HepG2 (cell line): ENCODE results near the gene ABI3. TPM values are rescaled to one million over a fixed set of nuclear protein-coding genes. Genes with fewer than 3 reads are reported as not detected.

Source experiments
- ATAC-seq: fragments of 200-7000 bp; cut with Tn5 transposase; 3 replicates; pipeline ENCODE4 v1.9.1; 2020; ENCODE audit warnings: mild to moderate bottlenecking, moderate library complexity
- BruUV-seq: library from RNA; stranded (reverse); fragments of 400-500 nt; replicated peaks from 2 replicates; lab custom pipeline; 2021; lab: Mats Ljungman, UMichigan
- CTCF ChIA-PET: fragments of 300-600 bp; formaldehyde crosslinking; extraction: SDS; loops from one replicate; lab custom pipeline; 2021; ENCODE audit warnings: low total read pairs, inconsistent platforms, low intra/inter-chr PET ratio; lab: Yijun Ruan, JAX
- POLR2A ChIA-PET: fragments of 350-600 bp; sonication (Branson Sonifier 250); formaldehyde crosslinking; loops from one replicate; lab custom pipeline; 2020; ENCODE audit warnings: antibody characterized with exemption, inconsistent platforms; lab: Yijun Ruan, JAX
- DNase-seq: peaks from one replicate; pipeline ENCODE4 v3.0.0-alpha.2; 2015; ENCODE audit warnings: low spot score
- FAIRE-seq: peaks from 3 replicates; lab custom pipeline; 2011; peaks lifted over from hg19 to GRCh38; lab: Jason Lieb, UNC
- H2AFZ ChIP-seq: one replicate; pipeline ENCODE4 v1.6.1; 2011; ENCODE audit warnings: low read length, inconsistent platforms
- H3K27ac ChIP-seq: fragments of 300-600 bp; 3 replicates; pipeline ENCODE4 v1.8.0; 2011; ENCODE audit warnings: mixed run types, mild to moderate bottlenecking, mixed read lengths, low read length, inconsistent platforms; ENCODE audit not compliant: insufficient read depth; ENCODE audit errors: extremely low read length
- H3K27me3 ChIP-seq, 2 experiments: fragments of 200-600 bp in 1 of 2; 2 replicates in 1 of 2; 3 replicates in 1 of 2; pipeline versions ENCODE4 v1.6.0 to v1.8.0; 2011; ENCODE audit warnings: low read length in 2 of 2, mild to moderate bottlenecking in 2 of 2, moderate library complexity in 2 of 2, inconsistent platforms in 1 of 2; ENCODE audit not compliant: insufficient read depth in 2 of 2, control insufficient read depth in 1 of 2
- H3K36me3 ChIP-seq, 2 experiments: fragments of 200-600 bp in 1 of 2; replicated peaks in 1 of 2; 2 replicates in 1 of 2; 3 replicates in 1 of 2; pipeline versions ENCODE4 v1.5.1 to v1.8.0; 2011; ENCODE audit warnings: low read length in 2 of 2, inconsistent platforms in 1 of 2; ENCODE audit not compliant: insufficient read depth in 2 of 2, control insufficient read depth in 1 of 2
- H3K4me1 ChIP-seq: 2 replicates; pipeline ENCODE4 v1.5.1; 2012; ENCODE audit warnings: low read length, inconsistent platforms; ENCODE audit not compliant: insufficient read depth
- H3K4me2 ChIP-seq: 2 replicates; pipeline ENCODE4 v1.6.0; 2011; ENCODE audit warnings: low read depth, low read length, inconsistent platforms
- H3K4me3 ChIP-seq, 3 experiments: fragments of 200-600 bp in 1 of 3; sonication (generic), shearing (Covaris generic) in 1 of 3; replicated peaks in 1 of 3; 2 replicates each; pipeline ENCODE4 v1.5.1; 2011 to 2016; ENCODE audit warnings: low read length in 3 of 3, inconsistent platforms in 2 of 3, low read depth in 2 of 3, mild to moderate bottlenecking in 2 of 3, control low read depth in 1 of 3, mixed read lengths in 1 of 3; ENCODE audit not compliant: insufficient read depth in 1 of 3
- H3K79me2 ChIP-seq: one replicate; pipeline ENCODE4 v1.6.1; 2011; ENCODE audit warnings: low read length, inconsistent platforms; ENCODE audit not compliant: insufficient read depth
- H3K9ac ChIP-seq: 2 replicates; pipeline ENCODE4 v1.6.0; 2011; ENCODE audit warnings: mild to moderate bottlenecking, low read depth, low read length, inconsistent platforms; ENCODE audit not compliant: insufficient read depth
- H3K9me3 ChIP-seq: 2 replicates; pipeline ENCODE4 v1.5.1; 2012; ENCODE audit warnings: mild to moderate bottlenecking, low read length
- H4K20me1 ChIP-seq: 2 replicates; pipeline ENCODE4 v1.6.0; 2011; ENCODE audit warnings: inconsistent platforms, mild to moderate bottlenecking, low read length, moderate library complexity; ENCODE audit not compliant: insufficient read depth
- CHD2 ChIP-seq: IDR thresholded peaks from 2 replicates; pipeline ENCODE4 v1.6.1; 2011; ENCODE audit warnings: low read depth, low read length, improper control_type of control experiment
- HNRNPUL1 ChIP-seq: fragments of 200-400 bp; formaldehyde crosslinking; IDR thresholded peaks from 2 replicates; pipeline ENCODE4 v1.6.1; 2017; ENCODE audit warnings: low read depth, mild to moderate bottlenecking, low read length, moderate library complexity
- HOXA9 ChIP-seq: sonication (generic); formaldehyde crosslinking; IDR thresholded peaks from 2 replicates; pipeline ENCODE4 v1.8.1; 2022; ENCODE audit warnings: missing genetic modification reagents, mild to moderate bottlenecking, moderate library complexity, borderline replicate concordance
- KAT2B ChIP-seq: fragments of 150-350 bp; IDR thresholded peaks from 2 replicates; pipeline ENCODE4 v1.6.1; 2014; ENCODE audit warnings: low read depth, low read length, borderline replicate concordance
- KMT2B ChIP-seq: IDR thresholded peaks from 2 replicates; pipeline ENCODE4 v1.6.1; 2016; ENCODE audit warnings: missing genetic modification reagents, missing compliant biosample characterization
- MTA1 ChIP-seq: sonication (generic); formaldehyde crosslinking; IDR thresholded peaks from 2 replicates; pipeline ENCODE4 v1.4.0; 2020; ENCODE audit warnings: missing genetic modification reagents, mild to moderate bottlenecking, borderline replicate concordance
- MXI1 ChIP-seq: IDR thresholded peaks from 3 replicates; pipeline ENCODE4 v1.6.1; 2012; ENCODE audit warnings: low read depth, low read length, inconsistent platforms, borderline replicate concordance
- NFKB2 ChIP-seq: sonication (generic); formaldehyde crosslinking; IDR thresholded peaks from 2 replicates; pipeline ENCODE4 v1.4.0; 2020; ENCODE audit warnings: missing genetic modification reagents, borderline replicate concordance
- ONECUT2 ChIP-seq: sonication (generic); formaldehyde crosslinking; IDR thresholded peaks from 2 replicates; pipeline ENCODE4 v1.4.0; 2020; ENCODE audit warnings: missing genetic modification reagents
- PHF21A ChIP-seq: sonication (generic); formaldehyde crosslinking; IDR thresholded peaks from 2 replicates; pipeline ENCODE4 v1.5.0; 2020; ENCODE audit warnings: mild to moderate bottlenecking, missing genetic modification reagents
- SALL1 ChIP-seq: sonication (generic); formaldehyde crosslinking; IDR thresholded peaks from 2 replicates; pipeline ENCODE4 v1.8.0; 2022; ENCODE audit warnings: mild to moderate bottlenecking, missing genetic modification reagents
- THAP7 ChIP-seq: sonication (generic); formaldehyde crosslinking; IDR thresholded peaks from 2 replicates; pipeline ENCODE4 v1.8.1; 2023; ENCODE audit warnings: mild to moderate bottlenecking, missing genetic modification reagents
- U2AF1 ChIP-seq: fragments of 200-400 bp; formaldehyde crosslinking; optimal IDR thresholded peaks from 2 replicates; pipeline ENCODE3; 2017; ENCODE audit warnings: mild to moderate bottlenecking, low read depth, low read length
- U2AF2 ChIP-seq: fragments of 200-400 bp; formaldehyde crosslinking; IDR thresholded peaks from 2 replicates; pipeline ENCODE4 v1.6.1; 2017; ENCODE audit warnings: low read depth, mild to moderate bottlenecking, low read length
- XRCC5 ChIP-seq: fragments of 200-400 bp; formaldehyde crosslinking; optimal IDR thresholded peaks from 2 replicates; pipeline ENCODE3; 2017; ENCODE audit warnings: mild to moderate bottlenecking, low read length
- YEATS2 ChIP-seq: sonication (generic); formaldehyde crosslinking; IDR thresholded peaks from 2 replicates; pipeline ENCODE4 v1.4.0; 2020; ENCODE audit warnings: missing genetic modification reagents, borderline replicate concordance
- ZNF253 ChIP-seq: sonication (generic); formaldehyde crosslinking; IDR thresholded peaks from 2 replicates; pipeline ENCODE4 v1.8.0; 2022; ENCODE audit warnings: mild to moderate bottlenecking, missing genetic modification reagents, borderline replicate concordance
- ZNF574 ChIP-seq: sonication (generic); formaldehyde crosslinking; IDR thresholded peaks from 2 replicates; pipeline ENCODE4 v1.4.0; 2020; ENCODE audit warnings: missing genetic modification reagents
- ZNF691 ChIP-seq: sonication (generic); formaldehyde crosslinking; IDR thresholded peaks from 2 replicates; pipeline ENCODE4 v1.4.0; 2020; ENCODE audit warnings: missing genetic modification reagents, low read depth, mild to moderate bottlenecking, borderline replicate concordance
- ZNF773 ChIP-seq: sonication (generic); formaldehyde crosslinking; IDR thresholded peaks from 2 replicates; pipeline ENCODE4 v1.4.0; 2020; ENCODE audit warnings: missing genetic modification reagents, borderline replicate concordance
- WGBS: methylation state at CpG from one replicate; pipeline ENCODE4 v1.1.6; 2017; ENCODE audit warnings: low lambda C conversion rate; 5-methylcytosine and 5-hydroxymethylcytosine counted together
- in situ Hi-C: cut with HindIII; loops from 2 replicates; pipeline ENCODE4 v1.10.0; 2017; ENCODE audit warnings: low pct_unique_long_range_greater_than_20kb; ENCODE audit not compliant: extremely low pct_ligation_motif_present
- intact Hi-C: fragments of 100-400 bp; cut with micrococcal nuclease; formaldehyde crosslinking; loops from one replicate; pipeline ENCODE4 v1.10.0; 2022; ENCODE audit not compliant: unreplicated experiment
- polyA plus RNA-seq, 8 experiments: library from polyadenylated mRNA; depleted of rRNA in 3 of 8; stranded (reverse) in 7 of 8; unstranded in 1 of 8; fragments of >200 nt; fragmentation: Illumina TruSeq in 4 of 8; extraction: Trizol in 4 of 8; gene quantifications; 2 replicates each; pipeline versions ENCODE4 v1.2.1 to v1.2.3, GENCODE V29; 2011 to 2016; ENCODE audit warnings: low read depth in 4 of 8, missing spikeins in 1 of 8, mixed read lengths in 1 of 8; ENCODE audit not compliant: insufficient read depth in 1 of 8
- total RNA-seq, 5 experiments: library from RNA; depleted of rRNA; stranded (reverse); fragments of >200 nt; fragmentation: Illumina TruSeq; extraction: Trizol; gene quantifications; 2 replicates each; pipeline ENCODE4 v1.2.3, GENCODE V29; 2016; ENCODE audit warnings: low read depth in 1 of 5

ABI3 gene
- total and polyA plus RNA-seq, 2 of the 13 experiments (the other 11 are each of a cell fraction or from before 2014, with no cell fraction given): not detected

GRCh38 chr17:49195751-49196150, 14.8 kb upstream of the ABI3 start (continued):
- TF ChIP-seq XRCC5 (no peak), SALL1 (no peak), KAT2B (no peak), MXI1 (no peak)

GRCh38 chr17:49196520-49196919, 14.0 kb upstream of the ABI3 start:
- DNase-seq: no peak
- in situ Hi-C loops: no loop called here
- no peak overlapping the region for H3K4me2 ChIP-seq
- no peak overlapping the region for H2AFZ ChIP-seq
- H3K36me3 ChIP-seq: no peaks in the 10 kb centered on the region
- H3K27ac ChIP-seq: no peak overlapping the region
- TF ChIP-seq NFKB2 (CRISPR knock-in tag) (no peak), ZNF574 (CRISPR knock-in tag) (no peak), ONECUT2 (CRISPR knock-in tag) (no peak), YEATS2 (no peak), ZNF253 (CRISPR knock-in tag) (no peak), MTA1 (CRISPR knock-in tag) (no peak), KMT2B (CRISPR knock-in tag) (no peak), HOXA9 (CRISPR knock-in tag) (no peak), CHD2 (no peak), ZNF691 (CRISPR knock-in tag) (no peak), HNRNPUL1 (no peak), U2AF2 (no peak), U2AF1 (no peak), PHF21A (CRISPR knock-in tag) (no peak), THAP7 (CRISPR knock-in tag) (no peak), ZNF773 (CRISPR knock-in tag) (no peak)
- H3K9me3 ChIP-seq: no peaks in the 10 kb centered on the region
- H3K9ac ChIP-seq: no peak overlapping the region
- no peaks in the 10 kb centered on the region for H4K20me1 ChIP-seq
- no peak overlapping the region for H3K4me3 ChIP-seq
- ATAC-seq: no peak
- BruUV-seq: no TSS peak
- intact Hi-C loops: no loop called here
- 52% methylated on average over 3 of the region's 3 CpGs for WGBS
- H3K79me2 ChIP-seq: no peaks in the 10 kb centered on the region
- POLR2A ChIA-PET: no interaction called here
- CTCF ChIA-PET: no interaction called here
- FAIRE-seq: no peak
- peaks cover 1 to 14% of the 10 kb centered on the region in 2 experiments; a peak in 2 of 5 replicates for H3K27me3 ChIP-seq
- H3K4me1 ChIP-seq: peaks cover 22% of the 10 kb centered on the region
